ENCODE measurements around the gene TRIM69.
A peak's percentile ranks its signal among the peaks of the same experiment; 100 is the strongest.

Gene TRIM69

DNA sequence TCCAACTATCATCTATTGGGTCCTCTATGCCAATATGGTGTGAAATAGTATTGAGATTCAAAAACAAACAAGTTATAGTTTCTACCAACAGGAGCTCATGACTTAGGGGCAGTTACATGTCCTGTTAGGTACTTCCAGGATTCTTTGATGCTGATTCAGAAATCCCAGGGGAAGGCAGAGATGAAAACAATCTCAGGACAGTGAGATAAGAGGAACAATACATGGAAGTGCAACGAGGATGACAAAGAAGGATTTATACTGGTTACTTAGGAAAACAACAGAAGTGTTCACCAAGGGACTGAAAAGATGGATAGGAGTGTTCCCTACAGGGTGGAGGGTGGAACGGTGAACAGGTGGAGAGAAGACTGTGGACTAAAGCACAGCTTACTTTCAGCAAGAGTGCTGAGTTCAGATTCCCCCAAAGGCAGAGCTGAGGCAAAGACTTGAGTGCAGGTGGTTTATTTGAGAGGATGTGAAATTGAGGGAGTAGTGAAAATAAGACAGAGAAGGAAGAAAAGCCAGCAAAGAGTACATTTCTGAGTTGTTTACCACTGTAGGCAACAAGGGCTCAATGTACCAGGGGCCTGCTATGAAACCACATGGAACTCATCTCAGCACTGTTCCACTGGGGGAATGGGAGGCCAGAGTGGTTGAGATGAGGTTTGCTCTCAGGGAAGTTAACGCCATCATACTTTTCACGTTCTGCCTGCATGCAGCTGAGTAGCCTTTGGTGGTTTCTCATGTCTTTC is 68.1 kb downstream of the TRIM69 start:
- DNase-seq (ENCODE audit: low spot score): no peak

DNA sequence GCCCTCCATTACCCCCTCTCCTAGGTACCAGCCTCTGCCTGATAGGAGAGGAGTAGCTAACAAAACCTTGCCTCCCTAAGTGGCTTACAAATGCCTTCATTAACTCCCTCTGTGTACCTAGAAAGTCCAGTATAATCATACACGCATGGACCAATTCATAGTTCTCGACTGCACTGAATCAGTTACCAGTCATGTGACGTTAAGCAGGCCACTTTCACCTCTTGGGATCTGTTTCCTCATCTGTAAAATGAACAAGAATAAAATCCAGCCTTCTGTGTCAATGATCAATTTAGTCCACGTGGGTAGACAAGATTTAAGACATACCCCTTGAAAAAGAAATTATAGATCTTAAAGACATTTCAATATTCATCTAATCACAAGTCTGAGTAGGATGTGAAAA is 72.2 kb downstream of the TRIM69 start:
- DNase-seq (ENCODE audit: low spot score): no peak

DNA sequence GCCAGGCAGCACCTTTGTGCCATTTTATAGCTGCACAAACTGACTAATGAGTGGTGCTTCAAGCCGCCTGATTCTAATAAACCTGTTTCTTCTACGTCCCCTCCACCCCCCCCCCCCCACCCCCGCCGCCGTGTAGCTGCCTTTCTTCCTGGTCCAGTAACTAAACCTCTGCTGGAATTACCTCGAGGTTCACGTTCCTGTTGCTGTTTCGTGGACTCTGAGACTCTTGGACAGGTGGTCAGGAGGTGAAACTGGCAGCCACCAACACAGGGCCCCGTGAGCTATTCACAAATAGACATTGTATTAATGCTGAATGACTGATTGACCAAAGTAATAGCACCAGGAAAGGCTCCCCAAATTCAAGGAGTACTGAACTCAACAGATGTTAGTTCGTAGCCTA is 73.9 kb downstream of the TRIM69 start:
- no peak for DNase-seq (ENCODE audit: low spot score)

DNA sequence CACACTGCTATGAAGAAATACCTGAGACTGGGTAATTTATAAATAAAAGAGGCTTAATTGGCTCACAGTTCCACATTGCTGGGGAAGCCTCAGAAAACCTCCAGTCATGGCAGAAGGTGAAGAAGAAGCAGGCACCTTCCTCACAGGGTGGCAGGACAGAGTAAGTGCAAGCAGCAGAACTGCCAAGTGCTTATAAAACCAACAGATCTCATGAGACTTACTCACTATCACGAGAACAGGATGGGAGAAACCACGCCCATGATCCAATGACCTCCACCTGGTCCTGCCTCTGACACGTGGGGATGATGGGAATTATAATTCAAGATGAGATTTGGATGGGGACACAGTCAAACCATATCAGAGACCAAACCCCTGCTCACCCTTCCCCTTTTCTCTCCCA is 75.0 kb downstream of the TRIM69 start:
- DNase-seq (ENCODE audit: low spot score): peak; percentile 2

DNA sequence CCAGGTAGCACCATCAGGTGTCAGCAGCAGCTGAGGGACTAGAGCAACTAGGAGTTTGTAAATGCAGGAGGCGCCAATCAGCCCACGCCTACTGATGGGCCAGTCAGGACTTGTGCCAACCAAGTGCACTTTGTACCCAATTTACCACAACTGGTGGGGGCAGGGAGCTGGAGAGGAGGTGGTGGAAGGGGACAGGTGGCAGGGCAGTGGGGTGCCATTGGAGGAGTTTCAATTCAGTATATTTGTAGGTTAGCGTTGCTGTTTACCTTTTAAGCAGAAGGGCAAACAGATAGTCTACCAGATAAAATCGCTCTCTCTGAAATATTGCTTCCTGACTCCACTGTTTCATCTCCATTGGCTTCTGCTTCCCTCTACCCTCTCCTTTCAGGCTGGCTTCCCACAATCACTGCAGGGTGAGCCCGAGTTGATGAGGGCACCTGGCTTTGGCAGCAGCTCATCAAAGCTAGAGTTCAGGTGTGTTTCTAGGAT is 75.7 kb downstream of the TRIM69 start:
- DNase-seq (ENCODE audit: low spot score): peak; percentile 80

DNA sequence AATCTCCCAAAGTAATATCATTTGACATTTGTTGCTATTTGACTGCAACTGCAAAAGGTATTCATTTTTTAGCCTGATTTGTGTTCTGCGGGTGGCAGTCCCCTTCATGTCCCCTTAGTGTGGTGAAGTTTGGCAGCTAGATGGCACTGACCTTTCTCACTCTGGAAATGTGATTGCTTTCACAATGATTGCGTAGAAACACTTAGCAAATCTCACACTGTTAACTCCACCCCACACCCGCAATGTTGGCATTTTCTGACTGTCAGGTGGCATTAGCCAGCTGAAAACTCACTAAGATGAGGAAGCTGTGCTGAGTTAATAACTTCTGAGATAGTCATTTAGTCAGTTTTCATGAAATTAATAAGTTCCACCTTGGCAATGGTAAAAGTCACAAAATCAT is 76.9 kb downstream of the TRIM69 start:
- DNase-seq (ENCODE audit: low spot score): no peak
